Measurements from ENCODE around the gene ROR2. TPM values are rescaled to one million over a fixed set of nuclear protein-coding genes. Genes with fewer than 3 reads are reported as not detected.
A peak's percentile ranks its signal among the peaks of the same experiment; 100 is the strongest.

ROR2 gene
- total RNA-seq, 2 donors from 2014 or later, result 37.2 to 43.9 TPM

- H3K36me3 ChIP-seq, result no peaks in the 10 kb centered on the region
- no peaks in the 10 kb centered on the region for H3K4me1 ChIP-seq (replicated peaks)
- no peaks in the 10 kb centered on the region for H3K9me3 ChIP-seq
- peak overlapping the region; percentile 33 to 77 for H3K27ac ChIP-seq
- H3K27me3 ChIP-seq (replicated peaks; ENCODE audit: insufficient read depth), result no peaks in the 10 kb centered on the region
- WGBS, result 11% methylated on average over 33 of the region's 39 CpGs
- no peak for TF ChIP-seq POLR2A (IDR thresholded peaks at IDR 0.05)
- TF ChIP-seq POLR2AphosphoS5 (IDR thresholded peaks at IDR 0.05), result peak; percentile 41
- peak overlapping the region; percentile 26 to 30 for H3K4me3 ChIP-seq
- intact Hi-C loops (cut with DNase I), result no loop called here
- DNase-seq (ENCODE audit: low spot score), result peak; percentile 50
Measured at GRCh38 chr9:91714020-91714806, 235.8 kb downstream of the ROR2 start.

- no peaks in the 10 kb centered on the region for H3K36me3 ChIP-seq
- no peak overlapping the region for H3K27ac ChIP-seq
- no peak for TF ChIP-seq POLR2A (IDR thresholded peaks at IDR 0.05)
- no peak for TF ChIP-seq CTCF (IDR thresholded peaks at IDR 0.05)
- TF ChIP-seq POLR2AphosphoS5 (IDR thresholded peaks at IDR 0.05), result no peak
- H3K4me1 ChIP-seq (replicated peaks), result no peaks in the 10 kb centered on the region
- no peaks in the 10 kb centered on the region for H3K9me3 ChIP-seq
- H3K27me3 ChIP-seq (replicated peaks; ENCODE audit: insufficient read depth), result no peaks in the 10 kb centered on the region
- 83% methylated on average over 7 of the region's 7 CpGs for WGBS
- no peak for DNase-seq (ENCODE audit: low spot score)
- intact Hi-C loops (cut with DNase I), result no loop called here
- H3K4me3 ChIP-seq, result no peak overlapping the region
Measured at GRCh38 chr9:91712811-91713210, 237.2 kb downstream of the ROR2 start.

GRCh38 chr9:91711755-91712601 lies 238.1 kb downstream of the ROR2 start:
- TF ChIP-seq POLR2A (IDR thresholded peaks at IDR 0.05), result no peak
- no peak for TF ChIP-seq CTCF (IDR thresholded peaks at IDR 0.05)
- TF ChIP-seq POLR2AphosphoS5 (IDR thresholded peaks at IDR 0.05), result no peak

GRCh38 chr9:91710158-91710557 lies 239.9 kb downstream of the ROR2 start:
- Histone ChIP-seq H3K4me3 (no peak overlapping the region), H3K36me3 (no peaks in the 10 kb centered on the region), H3K4me1 (replicated peaks) (no peaks in the 10 kb centered on the region), H3K9me3 (no peaks in the 10 kb centered on the region), H3K27me3 (replicated peaks; ENCODE audit: insufficient read depth) (no peaks in the 10 kb centered on the region), H3K27ac (no peak overlapping the region)
- intact Hi-C loops (cut with DNase I), result no loop called here
- WGBS, result 35% methylated on average over 8 of the region's 8 CpGs
- TF ChIP-seq POLR2A (IDR thresholded peaks at IDR 0.05) (no peak), POLR2AphosphoS5 (IDR thresholded peaks at IDR 0.05) (no peak), CTCF (IDR thresholded peaks at IDR 0.05) (no peak)
- DNase-seq (ENCODE audit: low spot score), result no peak

More at GRCh38 chr9:91711755-91712601, 238.1 kb downstream of the ROR2 start:
- no peaks in the 10 kb centered on the region for H3K36me3 ChIP-seq
- no peaks in the 10 kb centered on the region for H3K9me3 ChIP-seq
- H3K27ac ChIP-seq, result no peak overlapping the region
- no peak overlapping the region for H3K4me3 ChIP-seq
- DNase-seq (ENCODE audit: low spot score), result no peak
- no peaks in the 10 kb centered on the region for H3K27me3 ChIP-seq (replicated peaks; ENCODE audit: insufficient read depth)
- intact Hi-C loops (cut with DNase I), result no loop called here
- WGBS, result 62% methylated on average over 8 of the region's 8 CpGs
- no peaks in the 10 kb centered on the region for H3K4me1 ChIP-seq (replicated peaks)

GRCh38 chr9:91705386-91705785 lies 244.6 kb downstream of the ROR2 start:
- H3K9me3 ChIP-seq, result no peaks in the 10 kb centered on the region
- DNase-seq (ENCODE audit: low spot score), result no peak
- H3K36me3 ChIP-seq, result no peaks in the 10 kb centered on the region
- no peaks in the 10 kb centered on the region for H3K4me1 ChIP-seq (replicated peaks)
- no peaks in the 10 kb centered on the region for H3K27me3 ChIP-seq (replicated peaks; ENCODE audit: insufficient read depth)
- TF ChIP-seq POLR2A (IDR thresholded peaks at IDR 0.05) (no peak), CTCF (IDR thresholded peaks at IDR 0.05) (no peak), POLR2AphosphoS5 (IDR thresholded peaks at IDR 0.05) (no peak)
- H3K27ac ChIP-seq, result no peak overlapping the region
- H3K4me3 ChIP-seq, result no peak overlapping the region
- intact Hi-C loops (cut with DNase I), result no loop called here
- WGBS, result 96% methylated on average over 1 of the region's 1 CpG
